ENCODE data around the gene MED9.

The MED9 gene

DNA sequence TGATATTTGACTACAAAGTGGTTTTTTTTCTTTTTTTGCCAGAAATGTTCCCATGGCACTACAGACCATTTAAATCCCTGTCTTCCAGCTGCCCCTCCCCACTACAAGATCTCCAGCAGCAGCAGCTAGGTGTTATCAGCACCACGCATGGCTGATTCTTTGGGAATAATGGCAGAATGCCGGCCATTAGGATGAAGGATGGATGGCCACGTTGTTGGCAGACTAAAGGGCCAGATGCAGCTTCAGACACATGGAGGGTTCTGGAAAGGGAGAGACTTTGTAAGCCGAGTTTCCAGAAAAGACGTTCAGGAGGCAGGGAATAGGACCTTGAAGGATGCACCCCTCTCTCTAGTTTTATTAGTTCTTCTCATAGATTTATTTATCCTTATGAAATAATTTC, 10.3 kb upstream of the MED9 start:
- Histone ChIP-seq H3K27me3 (replicated peaks; ENCODE audit: insufficient read depth, low read length) (peaks cover 7% of the 10 kb centered on the region; the same call in 1 of the 2 replicates), H4K20me1 (ENCODE audit: insufficient read depth, low read length) (no peaks in the 10 kb centered on the region), H3K9me2 (replicated peaks; ENCODE audit: insufficient read depth, low read length) (no peaks in the 10 kb centered on the region), H3K27ac (ENCODE audit: low read length) (no peak overlapping the region), H2AFZ (ENCODE audit: low read length) (no peak overlapping the region), H3K4me3 (ENCODE audit: low read length) (no peak overlapping the region), H3F3A (ENCODE audit: insufficient read depth, low read length) (no peaks in the 10 kb centered on the region), H3K9ac (ENCODE audit: low read length) (no peak overlapping the region), H3K79me2 (ENCODE audit: low read length) (no peaks in the 10 kb centered on the region), H3K9me3 (replicated peaks; ENCODE audit: insufficient read depth, low read length) (no peaks in the 10 kb centered on the region), H3K4me1 (ENCODE audit: low read length) (no peaks in the 10 kb centered on the region), H3K36me3 (replicated peaks; ENCODE audit: insufficient read depth, low read length) (no peaks in the 10 kb centered on the region), H3K4me2 (ENCODE audit: low read depth, low read length) (no peak overlapping the region)
- TF ChIP-seq EZH2 (optimal IDR thresholded peaks at IDR 0.05; ENCODE audit: low read depth, low read length) (no peak), EZH2phosphoT487 (IDR thresholded peaks at IDR 0.05; ENCODE audit: low read length) (no peak)
- TF ChIP-seq, protein P1, sequence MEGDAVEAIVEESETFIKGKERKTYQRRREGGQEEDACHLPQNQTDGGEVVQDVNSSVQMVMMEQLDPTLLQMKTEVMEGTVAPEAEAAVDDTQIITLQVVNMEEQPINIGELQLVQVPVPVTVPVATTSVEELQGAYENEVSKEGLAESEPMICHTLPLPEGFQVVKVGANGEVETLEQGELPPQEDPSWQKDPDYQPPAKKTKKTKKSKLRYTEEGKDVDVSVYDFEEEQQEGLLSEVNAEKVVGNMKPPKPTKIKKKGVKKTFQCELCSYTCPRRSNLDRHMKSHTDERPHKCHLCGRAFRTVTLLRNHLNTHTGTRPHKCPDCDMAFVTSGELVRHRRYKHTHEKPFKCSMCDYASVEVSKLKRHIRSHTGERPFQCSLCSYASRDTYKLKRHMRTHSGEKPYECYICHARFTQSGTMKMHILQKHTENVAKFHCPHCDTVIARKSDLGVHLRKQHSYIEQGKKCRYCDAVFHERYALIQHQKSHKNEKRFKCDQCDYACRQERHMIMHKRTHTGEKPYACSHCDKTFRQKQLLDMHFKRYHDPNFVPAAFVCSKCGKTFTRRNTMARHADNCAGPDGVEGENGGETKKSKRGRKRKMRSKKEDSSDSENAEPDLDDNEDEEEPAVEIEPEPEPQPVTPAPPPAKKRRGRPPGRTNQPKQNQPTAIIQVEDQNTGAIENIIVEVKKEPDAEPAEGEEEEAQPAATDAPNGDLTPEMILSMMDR (IDR thresholded peaks at IDR 0.05; ENCODE audit: low read length), result no peak
- DNase-seq, result no peak

DNA sequence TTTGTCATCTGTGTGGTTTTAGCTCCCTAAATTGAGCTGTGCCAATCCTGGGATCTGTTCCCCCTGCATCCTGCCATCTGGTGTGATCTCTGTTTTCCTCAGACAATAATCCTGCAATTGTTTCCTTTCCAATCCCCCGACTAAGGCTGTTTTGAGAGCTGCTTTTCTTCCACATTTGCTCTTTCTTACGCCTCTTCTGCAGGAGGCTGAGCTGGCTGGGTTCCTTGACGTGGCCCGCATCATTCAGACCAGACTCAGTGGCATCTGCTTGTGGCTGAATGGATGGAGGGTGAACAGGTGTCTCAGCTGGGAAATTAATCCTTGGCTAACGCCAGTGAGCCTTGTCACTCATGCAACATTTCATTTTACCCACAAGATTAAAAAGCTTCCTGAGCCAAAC, 9.8 kb upstream of the MED9 start:
- peaks cover 7% of the 10 kb centered on the region; the same call in 1 of the 2 replicates for H3K27me3 ChIP-seq (replicated peaks; ENCODE audit: insufficient read depth, low read length)
- H3K79me2 ChIP-seq (ENCODE audit: low read length), result no peaks in the 10 kb centered on the region
- DNase-seq, result no peak
- no peak overlapping the region for H3K27ac ChIP-seq (ENCODE audit: low read length)
- no peak overlapping the region for H3K4me2 ChIP-seq (ENCODE audit: low read depth, low read length)
- H2AFZ ChIP-seq (ENCODE audit: low read length), result no peak overlapping the region
- no peaks in the 10 kb centered on the region for H3F3A ChIP-seq (ENCODE audit: insufficient read depth, low read length)
- no peaks in the 10 kb centered on the region for H3K9me2 ChIP-seq (replicated peaks; ENCODE audit: insufficient read depth, low read length)
- H3K9me3 ChIP-seq (replicated peaks; ENCODE audit: insufficient read depth, low read length), result no peaks in the 10 kb centered on the region
- H4K20me1 ChIP-seq (ENCODE audit: insufficient read depth, low read length), result no peaks in the 10 kb centered on the region
- H3K36me3 ChIP-seq (replicated peaks; ENCODE audit: insufficient read depth, low read length), result no peaks in the 10 kb centered on the region
- no peak overlapping the region for H3K9ac ChIP-seq (ENCODE audit: low read length)
- TF ChIP-seq, protein P1 (IDR thresholded peaks at IDR 0.05; ENCODE audit: low read length), result no peak
- no peak for TF ChIP-seq EZH2 (optimal IDR thresholded peaks at IDR 0.05; ENCODE audit: low read depth, low read length)
- TF ChIP-seq EZH2phosphoT487 (IDR thresholded peaks at IDR 0.05; ENCODE audit: low read length), result no peak
- H3K4me1 ChIP-seq (ENCODE audit: low read length), result no peaks in the 10 kb centered on the region
- no peak overlapping the region for H3K4me3 ChIP-seq (ENCODE audit: low read length)

- DNase-seq, result no peak
- Histone ChIP-seq H3K9ac (ENCODE audit: low read length) (no peak overlapping the region), H3K36me3 (replicated peaks; ENCODE audit: insufficient read depth, low read length) (no peaks in the 10 kb centered on the region), H3F3A (ENCODE audit: insufficient read depth, low read length) (no peaks in the 10 kb centered on the region), H3K79me2 (ENCODE audit: low read length) (no peaks in the 10 kb centered on the region), H3K4me2 (ENCODE audit: low read depth, low read length) (no peak overlapping the region), H3K9me3 (replicated peaks; ENCODE audit: insufficient read depth, low read length) (no peaks in the 10 kb centered on the region), H2AFZ (ENCODE audit: low read length) (no peak overlapping the region), H3K27me3 (replicated peaks; ENCODE audit: insufficient read depth, low read length) (peaks cover 7% of the 10 kb centered on the region; the same call in 1 of the 2 replicates), H4K20me1 (ENCODE audit: insufficient read depth, low read length) (no peaks in the 10 kb centered on the region), H3K4me1 (ENCODE audit: low read length) (no peaks in the 10 kb centered on the region), H3K27ac (ENCODE audit: low read length) (no peak overlapping the region), H3K4me3 (ENCODE audit: low read length) (no peak overlapping the region), H3K9me2 (replicated peaks; ENCODE audit: insufficient read depth, low read length) (no peaks in the 10 kb centered on the region)
- no peak for TF ChIP-seq EZH2phosphoT487 (IDR thresholded peaks at IDR 0.05; ENCODE audit: low read length)
- TF ChIP-seq, protein P1 (IDR thresholded peaks at IDR 0.05; ENCODE audit: low read length), result no peak
Measured at GRCh38 chr17:17467720-17468119, 9.1 kb upstream of the MED9 start.
